PFSK-1 (cell line): ENCODE data around the gene PAPPA.

ENCODE experiments used
- POLR2AphosphoS5 ChIP-seq: IDR thresholded peaks from 2 replicates; pipeline ENCODE4 v1.6.1; 2012; ENCODE audit warnings: low read depth, mild to moderate bottlenecking, control low read depth, low read length, moderate library complexity
- SIN3A ChIP-seq: IDR thresholded peaks from 2 replicates; pipeline ENCODE4 v1.6.1; 2012; ENCODE audit warnings: mild to moderate bottlenecking, low read length, moderate library complexity, borderline replicate concordance; ENCODE audit not compliant: insufficient read depth
- TAF1 ChIP-seq: IDR thresholded peaks from 2 replicates; pipeline ENCODE4 v1.6.1; 2012; ENCODE audit warnings: low read length, control low read depth, borderline replicate concordance; ENCODE audit not compliant: insufficient read depth
- TF ChIP-seq, protein P1 (sequence below), 2 experiments: IDR thresholded peaks; 2 replicates each; pipeline versions ENCODE4 v1.6.1 to v1.8.0; 2011 to 2012; ENCODE audit warnings: low read depth in 2 of 2, low read length in 2 of 2, control low read depth in 1 of 2, inconsistent platforms in 1 of 2, mild to moderate bottlenecking in 1 of 2, moderate library complexity in 1 of 2; ENCODE audit not compliant: insufficient read depth in 1 of 2

- TF ChIP-seq, protein P1, sequence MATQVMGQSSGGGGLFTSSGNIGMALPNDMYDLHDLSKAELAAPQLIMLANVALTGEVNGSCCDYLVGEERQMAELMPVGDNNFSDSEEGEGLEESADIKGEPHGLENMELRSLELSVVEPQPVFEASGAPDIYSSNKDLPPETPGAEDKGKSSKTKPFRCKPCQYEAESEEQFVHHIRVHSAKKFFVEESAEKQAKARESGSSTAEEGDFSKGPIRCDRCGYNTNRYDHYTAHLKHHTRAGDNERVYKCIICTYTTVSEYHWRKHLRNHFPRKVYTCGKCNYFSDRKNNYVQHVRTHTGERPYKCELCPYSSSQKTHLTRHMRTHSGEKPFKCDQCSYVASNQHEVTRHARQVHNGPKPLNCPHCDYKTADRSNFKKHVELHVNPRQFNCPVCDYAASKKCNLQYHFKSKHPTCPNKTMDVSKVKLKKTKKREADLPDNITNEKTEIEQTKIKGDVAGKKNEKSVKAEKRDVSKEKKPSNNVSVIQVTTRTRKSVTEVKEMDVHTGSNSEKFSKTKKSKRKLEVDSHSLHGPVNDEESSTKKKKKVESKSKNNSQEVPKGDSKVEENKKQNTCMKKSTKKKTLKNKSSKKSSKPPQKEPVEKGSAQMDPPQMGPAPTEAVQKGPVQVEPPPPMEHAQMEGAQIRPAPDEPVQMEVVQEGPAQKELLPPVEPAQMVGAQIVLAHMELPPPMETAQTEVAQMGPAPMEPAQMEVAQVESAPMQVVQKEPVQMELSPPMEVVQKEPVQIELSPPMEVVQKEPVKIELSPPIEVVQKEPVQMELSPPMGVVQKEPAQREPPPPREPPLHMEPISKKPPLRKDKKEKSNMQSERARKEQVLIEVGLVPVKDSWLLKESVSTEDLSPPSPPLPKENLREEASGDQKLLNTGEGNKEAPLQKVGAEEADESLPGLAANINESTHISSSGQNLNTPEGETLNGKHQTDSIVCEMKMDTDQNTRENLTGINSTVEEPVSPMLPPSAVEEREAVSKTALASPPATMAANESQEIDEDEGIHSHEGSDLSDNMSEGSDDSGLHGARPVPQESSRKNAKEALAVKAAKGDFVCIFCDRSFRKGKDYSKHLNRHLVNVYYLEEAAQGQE (IDR thresholded peaks at IDR 0.05; ENCODE audit: insufficient read depth in 1 of 2, low read depth in 2 of 2, low read length in 2 of 2), result no peak
- TF ChIP-seq POLR2AphosphoS5 (no peak), TAF1 (no peak), SIN3A (no peak)
Measured at GRCh38 chr9:116345393-116345792, 191.8 kb downstream of the PAPPA start.
